Activated CD8-positive, alpha-beta memory T cell treated with anti-CD3 and anti-CD28 coated beads for 36 hours (primary cell): ENCODE measurements around the gene DDX1. TPM values are rescaled to one million over a fixed set of nuclear protein-coding genes. Genes with fewer than 3 reads are reported as not detected.
"Not testable (repeated sequence)": the region's sequence is repeated elsewhere in the genome, so short reads cannot be mapped to it uniquely, and the experiment has no call there.

Experiments
- CTCF ChIA-PET: fragments of 350-600 bp; sonication (Branson Sonifier 250); formaldehyde crosslinking; loops from one replicate; lab custom pipeline; 2021; ENCODE audit warnings: antibody characterized with exemption; lab: Charles Lee
- POLR2A ChIA-PET: fragments of 350-600 bp; sonication (Branson Sonifier 250); formaldehyde crosslinking; loops from one replicate; lab custom pipeline; 2021; ENCODE audit warnings: antibody characterized with exemption; lab: Charles Lee
- total RNA-seq, 2 experiments: library from RNA; stranded (reverse); gene quantifications; one replicate each; pipeline ENCODE4 v1.2.3, GENCODE V29; 2021

DDX1 gene
- total RNA-seq: 100 to 1,000 TPM; 130 to 131 TPM

- ChIA-PET CTCF (interaction anchor here (2.1 kb wide), 1 partner anchor 30 kb away, joined by 4 read pairs; the partner anchor contains the start of gene NBAS), POLR2A (interaction anchor here (1.0 to 1.5 kb wide), 2 partner anchors 15 to 30 kb away, joined by 3 to 7 read pairs; partner anchors contain the start of gene NBAS)
These were observed at the start of gene DDX1 for GRCh38 chr2:15591692-15592463. TSS of gene DDX1 (plus strand) at chr2:15591868. CDS start at chr2:15591934, 66 bp downstream.

- POLR2A ChIA-PET, CTCF ChIA-PET: not testable (repeated sequence)
These were observed 49.4 kb upstream of the DDX1 start for GRCh38 chr2:15542269-15542668.

GRCh38 chr2:15543053-15543452, 48.6 kb upstream of the DDX1 start:
- ChIA-PET POLR2A (no interaction called here), CTCF (no interaction called here)

- ChIA-PET POLR2A (no interaction called here), CTCF (no interaction called here)
These were observed 48.1 kb upstream of the DDX1 start for GRCh38 chr2:15543541-15543940.

- POLR2A ChIA-PET: no interaction called here
- CTCF ChIA-PET: no interaction called here
These were observed 47.4 kb upstream of the DDX1 start for GRCh38 chr2:15544227-15544626.

- ChIA-PET POLR2A (no interaction called here), CTCF (interaction anchor here (1.4 to 1.5 kb wide), 2 partner anchors 17 to 23 kb away, joined by 3 to 4 read pairs; no protein-coding TSS in a partner anchor)
These were observed 45.2 kb upstream of the DDX1 start for GRCh38 chr2:15546297-15547098.

GRCh38 chr2:15547115-15547876, 44.4 kb upstream of the DDX1 start:
- POLR2A ChIA-PET: no interaction called here
- CTCF ChIA-PET: interaction anchor here (1.4 to 1.5 kb wide), 2 partner anchors 18 to 22 kb away, joined by 3 to 4 read pairs; no protein-coding TSS in a partner anchor

- ChIA-PET CTCF (no interaction called here), POLR2A (no interaction called here)
These were observed 42.7 kb upstream of the DDX1 start for GRCh38 chr2:15548974-15549373.

GRCh38 chr2:15553519-15553918, 38.1 kb upstream of the DDX1 start:
- POLR2A ChIA-PET: no interaction called here
- CTCF ChIA-PET: no interaction called here

- ChIA-PET POLR2A (no interaction called here), CTCF (no interaction called here)
These were observed 37.7 kb upstream of the DDX1 start for GRCh38 chr2:15553951-15554350.

- POLR2A ChIA-PET: no interaction called here
These were observed 37.0 kb upstream of the DDX1 start for GRCh38 chr2:15554525-15555218.

GRCh38 chr2:15555760-15556193, 35.9 kb upstream of the DDX1 start:
- POLR2A ChIA-PET: no interaction called here
- CTCF ChIA-PET: no interaction called here

More at GRCh38 chr2:15554525-15555218, 37.0 kb upstream of the DDX1 start:
- CTCF ChIA-PET: no interaction called here

- CTCF ChIA-PET: no interaction called here
- POLR2A ChIA-PET: no interaction called here
These were observed 35.2 kb upstream of the DDX1 start for GRCh38 chr2:15556311-15556930.

GRCh38 chr2:15557887-15558311, 33.8 kb upstream of the DDX1 start:
- CTCF ChIA-PET: interaction anchor here (1.0 kb wide), 1 partner anchor 19 kb away, joined by 3 read pairs; no protein-coding TSS in a partner anchor
- POLR2A ChIA-PET: no interaction called here

- POLR2A ChIA-PET: no interaction called here
These were observed 32.1 kb upstream of the DDX1 start for GRCh38 chr2:15559379-15560139.

GRCh38 chr2:15560140-15560987, 31.3 kb upstream of the DDX1 start:
- ChIA-PET POLR2A (interaction anchor here (0.6 to 1.2 kb wide), 2 partner anchors 17 to 44 kb away, joined by 3 to 6 read pairs; no protein-coding TSS in a partner anchor), CTCF (interaction anchor here (1.3 to 3.1 kb wide), 2 partner anchors 17 to 32 kb away, joined by 4 to 13 read pairs; no protein-coding TSS in a partner anchor)

More at GRCh38 chr2:15559379-15560139, 32.1 kb upstream of the DDX1 start:
- CTCF ChIA-PET: interaction anchor here (3.1 kb wide), 1 partner anchor 17 kb away, joined by 13 read pairs; no protein-coding TSS in a partner anchor
